HG03135 (cell line): ENCODE data around the gene SLBP.

Experiments
- ATAC-seq: cut with Tn5 transposase; IDR thresholded peaks from one replicate; pipeline ENCODE4 v1.9.1; 2021; ENCODE audit warnings: mild to moderate bottlenecking, moderate library complexity; ENCODE audit not compliant: unreplicated experiment

SLBP gene

DNA sequence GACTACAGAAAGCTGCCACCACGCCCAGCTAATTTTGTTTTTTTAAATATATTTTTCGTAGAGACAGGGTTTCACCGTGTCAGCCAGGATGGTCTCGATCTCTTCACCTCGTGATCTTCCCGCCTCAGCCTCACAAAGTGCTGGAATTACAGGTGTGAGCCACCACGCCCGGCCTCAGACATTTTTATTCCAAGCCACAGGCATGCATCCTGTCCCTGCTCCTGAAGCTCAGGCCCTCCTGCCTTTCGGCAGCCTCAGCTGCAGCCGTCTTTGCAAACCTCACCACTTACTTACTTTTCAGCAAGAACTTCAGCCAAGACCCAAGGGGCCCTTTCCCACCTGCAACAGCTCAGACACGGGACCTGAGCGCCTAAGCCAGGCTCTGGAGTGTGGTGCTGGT, 54.0 kb downstream of the SLBP start:
- ATAC-seq = no peak

DNA sequence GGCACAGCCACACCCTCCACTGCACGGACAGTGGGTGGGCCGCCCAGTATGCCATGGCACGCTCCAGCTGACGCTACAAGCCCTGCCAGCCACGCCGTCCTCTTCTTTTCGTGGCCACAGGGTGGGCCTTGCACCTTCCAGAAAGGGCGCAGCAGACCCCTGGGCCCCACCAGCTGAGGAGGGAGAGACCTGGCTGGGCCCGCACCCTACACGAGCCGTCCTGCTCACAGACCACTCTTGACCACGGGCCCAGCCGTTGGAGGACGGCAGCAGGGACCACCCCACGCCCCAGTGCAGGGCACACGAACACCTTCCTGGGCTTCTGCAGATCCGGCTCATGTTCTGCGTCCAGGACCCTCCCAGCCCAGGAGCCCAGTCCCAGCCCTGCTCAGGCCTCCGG, 55.1 kb downstream of the SLBP start:
- ATAC-seq = no peak

DNA sequence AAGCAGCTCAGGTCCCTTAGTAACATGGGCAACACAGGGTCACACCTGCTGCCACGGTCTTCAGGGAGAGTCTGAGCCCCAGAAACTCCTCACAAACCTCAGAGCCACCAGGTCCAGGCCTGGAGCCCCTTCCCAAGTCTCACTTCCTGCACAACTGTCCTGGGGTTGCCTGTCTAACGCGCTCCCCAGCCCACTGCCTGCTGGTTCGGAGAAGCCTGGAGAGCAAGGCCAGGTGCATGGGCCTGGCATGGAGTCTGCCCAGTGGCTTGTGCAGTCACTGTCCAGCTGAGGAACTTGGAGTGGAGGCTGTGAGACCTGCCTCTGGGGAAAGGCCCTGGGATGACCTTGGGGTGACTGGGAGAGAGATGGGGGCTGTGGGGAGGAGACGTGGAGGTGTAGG, 56.0 kb downstream of the SLBP start:
- ATAC-seq = no peak

DNA sequence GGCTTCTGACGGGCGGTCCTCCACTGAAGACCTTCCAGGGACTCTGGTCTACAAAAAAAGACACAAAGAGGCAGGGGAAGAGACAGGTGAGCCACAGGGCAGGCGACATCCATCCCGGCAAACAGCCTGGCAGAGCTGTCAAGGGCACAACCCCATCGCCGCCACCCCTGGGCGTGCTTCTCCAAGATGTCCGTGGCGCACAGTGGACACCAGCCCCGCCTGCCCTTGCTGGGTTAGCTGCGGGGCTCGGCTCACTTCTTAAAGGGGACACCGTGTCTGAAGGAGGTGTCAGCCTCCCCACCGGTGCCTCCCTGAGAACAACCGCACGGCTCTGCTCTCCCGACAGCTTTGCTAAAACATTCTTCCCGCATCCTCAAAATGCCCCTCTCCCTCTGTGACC, 56.4 kb downstream of the SLBP start:
- ATAC-seq = no peak

DNA sequence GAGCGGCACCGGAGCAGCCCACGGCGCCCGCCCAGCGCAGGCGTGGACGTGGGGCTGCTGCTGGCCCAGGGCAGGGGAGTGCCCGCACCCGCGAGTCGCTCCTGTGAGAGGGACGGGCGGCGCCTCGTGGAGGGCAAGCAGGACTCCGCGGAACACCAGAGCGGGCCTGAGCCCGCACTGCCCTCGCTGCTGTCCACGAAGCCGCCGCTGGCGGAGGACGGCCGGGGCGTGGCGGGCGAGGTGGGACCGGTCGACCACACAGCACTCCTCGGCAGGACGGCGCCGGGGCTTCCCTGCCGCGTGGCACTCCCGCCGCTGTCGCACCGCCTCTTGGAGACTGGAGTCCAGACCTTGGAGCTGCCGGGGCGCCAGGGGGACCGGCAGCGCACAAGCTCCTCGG, 57.0 kb downstream of the SLBP start:
- ATAC-seq = no peak

DNA sequence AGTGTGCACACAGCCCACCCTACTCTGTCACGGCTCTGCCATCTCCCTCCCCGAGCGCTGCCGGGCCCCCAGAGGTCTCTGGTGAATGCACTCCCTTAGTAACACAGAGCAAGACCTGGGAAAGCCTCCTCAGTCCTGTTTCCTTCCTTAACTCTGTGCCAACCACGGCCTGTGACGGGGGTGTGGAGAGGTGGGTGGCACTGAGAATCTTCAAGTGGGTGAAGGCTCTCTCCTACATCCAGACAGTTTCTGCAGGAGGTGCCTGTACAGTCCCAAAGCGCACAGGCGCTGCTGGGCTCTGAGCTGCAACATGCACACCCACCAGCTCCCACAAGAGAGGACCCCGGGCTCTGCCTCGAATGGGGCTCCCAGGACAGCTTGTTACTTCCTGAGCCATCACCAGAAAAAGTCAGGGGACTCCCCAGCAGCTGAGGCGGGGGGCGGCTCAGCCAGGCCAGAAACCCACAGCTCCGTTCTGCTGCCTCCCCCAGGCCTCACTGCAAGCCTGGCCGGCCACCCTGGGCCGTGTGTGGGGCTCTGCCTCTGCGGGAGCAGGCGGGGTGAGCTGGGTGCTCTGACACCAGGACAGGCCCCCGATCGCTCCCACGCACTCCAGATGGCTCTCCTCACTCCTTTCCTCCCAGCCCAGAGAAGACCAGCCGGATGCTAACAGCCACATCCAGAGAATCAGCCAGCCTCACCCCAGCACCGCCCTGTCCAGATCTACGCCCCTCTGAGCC, 57.7 kb downstream of the SLBP start:
- ATAC-seq = no peak

DNA sequence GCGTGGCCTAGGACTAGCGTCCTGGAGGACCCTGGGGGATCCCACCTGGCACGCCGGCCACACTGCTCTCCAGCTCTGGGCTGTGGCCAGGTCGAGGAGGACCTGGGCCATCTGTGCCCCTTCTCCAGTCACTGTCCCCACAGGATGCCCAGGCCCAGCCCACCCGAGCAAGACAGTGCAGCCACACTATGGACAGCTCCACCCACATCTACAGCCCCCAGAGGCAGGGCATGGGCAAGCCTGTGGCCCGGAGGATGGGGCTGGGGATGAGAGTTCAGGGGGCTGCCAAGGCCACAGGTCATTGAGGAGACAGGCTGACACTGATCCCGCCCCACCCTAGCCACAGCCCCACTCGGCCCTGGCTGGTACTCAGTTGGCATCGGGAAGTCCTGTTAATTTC, 58.3 kb downstream of the SLBP start:
- ATAC-seq = no peak

DNA sequence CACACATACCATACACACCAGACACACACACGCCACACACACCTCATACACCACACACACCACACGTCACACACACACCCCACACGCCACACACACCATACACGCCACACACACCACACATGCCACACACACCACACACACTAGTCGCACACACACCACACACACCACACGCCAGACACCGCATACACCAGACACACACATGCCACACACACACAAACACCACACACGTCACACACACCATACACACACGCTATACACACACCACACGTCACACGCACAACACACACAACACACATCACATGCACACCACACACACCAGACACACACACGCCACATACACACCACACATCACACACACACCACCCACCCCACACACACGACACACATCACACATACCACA, 60.0 kb downstream of the SLBP start:
- no peak for ATAC-seq

DNA sequence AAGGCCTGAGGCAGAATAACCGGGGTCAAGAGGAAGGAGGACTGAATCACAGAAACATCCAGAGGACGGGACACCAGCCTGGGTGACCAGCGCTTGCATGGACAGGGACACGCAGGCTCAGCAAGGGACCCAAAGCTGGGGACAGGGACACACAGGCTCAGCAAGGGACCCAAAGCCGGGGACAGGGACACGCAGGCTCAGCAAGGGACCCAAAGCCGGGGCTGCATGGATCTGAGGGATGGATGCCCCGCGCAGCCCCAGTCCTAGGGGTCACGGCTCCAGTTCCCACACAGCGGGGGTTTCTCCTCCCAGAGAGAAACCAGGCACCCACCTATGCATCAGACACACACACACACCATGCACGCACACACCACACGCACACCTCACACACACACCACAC, 60.5 kb downstream of the SLBP start:
- no peak for ATAC-seq

DNA sequence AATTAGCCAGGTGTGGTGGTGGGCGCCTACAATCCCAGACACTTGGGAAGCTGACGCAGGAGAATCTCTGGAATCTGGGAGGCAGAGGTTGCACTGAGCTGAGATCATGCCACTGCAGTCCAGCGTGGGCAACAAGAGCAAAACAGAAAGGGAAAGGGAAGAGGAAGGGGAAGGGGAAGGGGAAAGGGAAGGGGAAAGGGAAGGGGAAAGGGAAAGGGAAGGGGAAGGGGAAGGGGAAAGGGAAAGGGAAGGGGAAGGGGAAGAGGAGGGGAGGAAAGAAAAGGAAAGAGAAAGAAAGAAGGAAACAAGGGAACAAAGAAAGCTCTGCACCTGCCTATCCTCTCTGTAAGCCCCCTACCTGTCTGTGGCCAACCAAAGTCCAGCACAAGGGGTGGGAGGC, 63.2 kb downstream of the SLBP start:
- no peak for ATAC-seq

DNA sequence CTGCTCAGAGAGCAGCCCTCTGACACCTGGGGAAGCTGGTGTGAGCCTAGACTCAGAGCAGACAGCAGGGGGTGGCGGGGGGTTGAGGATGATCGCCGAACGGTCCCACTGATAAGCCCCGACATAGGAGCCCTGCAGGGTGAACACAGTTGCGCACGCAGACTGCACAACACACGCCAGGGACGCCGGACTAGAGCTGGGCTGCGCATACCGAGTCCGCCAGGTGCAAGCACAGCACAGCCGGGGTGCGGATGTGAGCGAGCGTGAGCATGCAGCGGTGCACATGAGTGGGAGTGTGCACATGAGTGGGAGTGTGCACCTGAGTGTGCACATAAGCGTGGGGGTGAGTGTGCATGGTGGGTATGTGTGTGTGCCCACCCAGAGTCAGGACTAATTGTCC, 64.7 kb downstream of the SLBP start:
- no peak for ATAC-seq

DNA sequence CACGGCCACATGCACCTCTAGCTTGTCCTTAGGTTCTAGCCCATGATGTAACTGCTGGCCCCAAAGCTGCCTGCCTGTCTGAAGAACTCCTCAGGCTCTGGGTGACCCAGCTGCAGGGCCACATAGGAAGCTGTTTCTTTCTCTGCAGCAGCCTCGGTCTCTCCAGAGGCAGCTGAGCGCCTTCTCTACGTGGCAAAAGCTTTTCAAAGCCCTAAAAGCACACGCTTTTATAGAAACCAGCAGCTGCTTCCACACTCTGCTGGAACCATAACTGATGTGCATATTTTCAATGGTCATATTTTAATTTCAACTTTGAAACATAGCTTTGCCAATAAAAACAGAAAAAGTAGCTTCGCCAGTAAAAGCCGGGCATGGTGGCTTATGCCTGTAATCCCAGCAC, 65.4 kb downstream of the SLBP start:
- ATAC-seq = no peak

DNA sequence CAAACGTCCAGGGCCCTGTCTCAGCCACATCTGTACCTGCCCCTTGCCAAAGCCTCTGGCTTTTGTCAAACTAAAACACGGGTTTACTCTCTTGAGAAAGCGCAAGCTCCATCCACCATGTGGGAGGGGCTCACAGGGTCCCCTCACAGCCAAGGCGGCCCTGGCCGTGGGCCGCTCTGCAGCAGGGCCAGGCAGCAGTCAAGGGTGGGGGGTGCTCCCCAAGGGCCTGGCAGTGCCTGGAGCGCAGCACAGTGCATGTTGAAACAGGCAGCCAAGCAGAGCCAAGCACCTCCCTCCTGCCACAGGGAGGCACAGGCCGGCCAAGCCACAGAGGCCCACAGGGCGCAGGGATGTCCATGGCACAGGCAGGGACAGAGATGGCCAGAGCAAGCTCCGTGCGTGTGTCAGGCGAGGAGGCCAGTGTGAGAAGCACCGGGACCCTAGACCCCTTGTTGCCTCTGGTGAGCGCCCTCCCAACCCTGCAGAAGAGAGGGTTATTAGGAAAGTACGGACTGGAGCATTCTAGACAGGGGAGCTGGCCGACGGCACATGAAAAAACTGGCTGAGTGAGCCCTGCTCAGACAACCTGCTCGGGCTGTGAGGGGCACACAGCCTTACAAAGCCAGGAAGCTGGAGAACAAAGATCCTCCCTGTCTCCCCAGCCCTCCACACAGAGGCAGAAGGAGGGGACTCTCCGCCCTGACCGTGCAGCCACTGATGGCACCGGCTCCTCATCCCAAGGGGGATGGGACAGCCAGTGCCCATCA, 67.0 kb downstream of the SLBP start:
- no peak for ATAC-seq

DNA sequence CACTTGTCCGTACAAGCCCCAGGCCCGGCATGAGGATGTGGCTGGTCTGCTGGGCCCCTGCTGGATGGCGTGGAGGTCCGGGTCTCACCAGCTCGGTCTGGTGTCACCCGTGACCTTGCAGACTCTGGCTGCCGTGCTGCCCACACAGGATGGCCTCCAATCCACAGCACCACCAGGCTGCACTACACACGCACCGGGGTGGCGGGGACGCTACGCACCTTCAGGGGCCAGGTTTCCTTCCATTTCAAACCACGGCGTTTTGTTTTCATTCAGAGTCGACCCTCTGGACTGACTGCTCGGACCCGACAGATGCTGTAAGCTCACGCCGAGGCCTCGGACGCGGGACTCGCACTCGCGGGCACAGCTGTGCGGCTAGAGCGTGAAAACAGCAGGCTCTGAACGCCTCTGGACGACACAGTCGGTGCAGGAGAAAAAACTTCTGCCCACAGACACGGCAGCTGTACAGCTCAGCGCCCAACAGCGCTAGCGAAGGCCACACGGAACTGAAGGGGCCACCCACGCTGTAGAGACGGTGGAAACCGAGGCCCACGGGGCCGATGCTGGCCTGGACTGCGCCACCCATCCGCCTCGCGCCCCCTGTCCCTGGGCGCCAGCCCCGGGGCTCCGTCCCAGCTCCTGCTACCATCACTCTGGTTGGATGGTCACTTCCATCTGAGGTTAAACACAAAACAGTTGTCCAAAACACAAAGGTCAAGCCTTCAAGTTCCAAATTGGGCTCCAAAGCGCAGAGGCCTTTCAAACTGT, 68.0 kb downstream of the SLBP start:
- no peak for ATAC-seq
